ENCODE results near the gene TM9SF4. TPM values are rescaled to one million over a fixed set of nuclear protein-coding genes. Genes with fewer than 3 reads are reported as not detected.

The TM9SF4 gene
- total RNA-seq, 1 donor from 2014 or later: 76.8 TPM

GRCh38 chr20:32157611-32158010 is 48.1 kb downstream of the TM9SF4 start:
- no peak for DNase-seq (ENCODE audit: low read depth, low spot score)
- Mint-ChIP-seq H3K27me3 (ENCODE audit: low read depth) (no peaks in the 10 kb centered on the region), H3K36me3 (ENCODE audit: low read depth) (peaks cover 25% of the 10 kb centered on the region), H3K4me1 (no peaks in the 10 kb centered on the region), H3K9me3 (no peaks in the 10 kb centered on the region), H3K4me3 (no peak overlapping the region), H3K27ac (ENCODE audit: unreplicated experiment) (no peak overlapping the region)
- TF ChIP-seq CTCF (conservative IDR thresholded peaks at IDR 0.05): no peak

- no peaks in the 10 kb centered on the region for H3K4me1 Mint-ChIP-seq
- no peak for TF ChIP-seq CTCF (conservative IDR thresholded peaks at IDR 0.05)
- H3K27ac Mint-ChIP-seq (ENCODE audit: unreplicated experiment): peak overlapping the region; percentile 75
These were observed 48.8 kb downstream of the TM9SF4 start for GRCh38 chr20:32158351-32158750.

GRCh38 chr20:32158943-32159660 is 49.6 kb downstream of the TM9SF4 start:
- no peaks in the 10 kb centered on the region for H3K27me3 Mint-ChIP-seq (ENCODE audit: low read depth)
- peaks cover 25% of the 10 kb centered on the region for H3K36me3 Mint-ChIP-seq (ENCODE audit: low read depth)
- no peak overlapping the region for H3K4me3 Mint-ChIP-seq
- TF ChIP-seq CTCF (conservative IDR thresholded peaks at IDR 0.05): no peak
- H3K9me3 Mint-ChIP-seq: no peaks in the 10 kb centered on the region
- DNase-seq (ENCODE audit: low read depth, low spot score): no peak
- no peak overlapping the region for H3K27ac Mint-ChIP-seq (ENCODE audit: unreplicated experiment)
- no peaks in the 10 kb centered on the region for H3K4me1 Mint-ChIP-seq

More at GRCh38 chr20:32158351-32158750, 48.8 kb downstream of the TM9SF4 start:
- Mint-ChIP-seq H3K36me3 (ENCODE audit: low read depth) (peaks cover 24% of the 10 kb centered on the region), H3K27me3 (ENCODE audit: low read depth) (no peaks in the 10 kb centered on the region), H3K9me3 (no peaks in the 10 kb centered on the region), H3K4me3 (no peak overlapping the region)
- DNase-seq (ENCODE audit: low read depth, low spot score): no peak

GRCh38 chr20:32159766-32160221 is 50.3 kb downstream of the TM9SF4 start:
- no peak for TF ChIP-seq CTCF (conservative IDR thresholded peaks at IDR 0.05)
- H3K27ac Mint-ChIP-seq (ENCODE audit: unreplicated experiment): no peak overlapping the region
- H3K27me3 Mint-ChIP-seq (ENCODE audit: low read depth): no peaks in the 10 kb centered on the region
- H3K9me3 Mint-ChIP-seq: no peaks in the 10 kb centered on the region
- no peak for DNase-seq (ENCODE audit: low read depth, low spot score)
- H3K4me3 Mint-ChIP-seq: no peak overlapping the region
- H3K36me3 Mint-ChIP-seq (ENCODE audit: low read depth): peaks cover 25% of the 10 kb centered on the region
- H3K4me1 Mint-ChIP-seq: no peaks in the 10 kb centered on the region

- DNase-seq (ENCODE audit: low read depth, low spot score): no peak
- Mint-ChIP-seq H3K27ac (ENCODE audit: unreplicated experiment) (no peak overlapping the region), H3K4me3 (no peak overlapping the region), H3K4me1 (no peaks in the 10 kb centered on the region), H3K9me3 (no peaks in the 10 kb centered on the region), H3K27me3 (ENCODE audit: low read depth) (no peaks in the 10 kb centered on the region), H3K36me3 (ENCODE audit: low read depth) (peaks cover 27% of the 10 kb centered on the region)
- TF ChIP-seq CTCF (conservative IDR thresholded peaks at IDR 0.05): no peak
These were observed 50.8 kb downstream of the TM9SF4 start for GRCh38 chr20:32160341-32160740.
